Adipocyte (in vitro differentiated cells): ENCODE measurements around the gene GON4L.
"Not testable (repeated sequence)": the region's sequence is repeated elsewhere in the genome, so short reads cannot be mapped to it uniquely, and the experiment has no call there.

Experiments
- DNase-seq: peaks from one replicate; pipeline ENCODE4 v3.0.0-alpha.2; 2015; ENCODE audit warnings: low read depth
- H3K27me3 ChIP-seq: replicated peaks from 2 replicates; pipeline ENCODE4 v1.7.0; 2013; ENCODE audit warnings: mild to moderate bottlenecking, low read length, moderate library complexity; ENCODE audit not compliant: control insufficient read depth, insufficient read depth
- H3K36me3 ChIP-seq: 2 replicates; pipeline ENCODE4 v1.7.0; 2013; ENCODE audit warnings: low read length, mild to moderate bottlenecking, moderate library complexity; ENCODE audit not compliant: control insufficient read depth, insufficient read depth, severe bottlenecking
- H3K4me1 ChIP-seq: 2 replicates; pipeline ENCODE4 v1.7.0; 2013; ENCODE audit warnings: mild to moderate bottlenecking, low read length, moderate library complexity; ENCODE audit not compliant: control insufficient read depth, insufficient read depth
- H3K4me3 ChIP-seq: 2 replicates; pipeline ENCODE4 v1.7.0; 2013; ENCODE audit warnings: mild to moderate bottlenecking, low read length, moderate library complexity
- H3K9ac ChIP-seq: 2 replicates; pipeline ENCODE4 v1.7.0; 2013; ENCODE audit warnings: mild to moderate bottlenecking, low read length, moderate library complexity
- H3K9me3 ChIP-seq: 2 replicates; pipeline ENCODE4 v1.7.0; 2013; ENCODE audit warnings: mild to moderate bottlenecking, low read length, moderate library complexity; ENCODE audit not compliant: control insufficient read depth

GON4L gene

GRCh38 chr1:155847823-155848529 lies 9.0 kb downstream of the GON4L start:
- Histone ChIP-seq H3K27me3 (no peaks in the 10 kb centered on the region), H3K9me3 (no peaks in the 10 kb centered on the region), H3K36me3 (peaks cover 44% of the 10 kb centered on the region), H3K4me3 (no peak overlapping the region), H3K4me1 (no peaks in the 10 kb centered on the region), H3K9ac (no peak overlapping the region)
- DNase-seq = no peak

- no peak for DNase-seq
- Histone ChIP-seq H3K36me3 (peaks cover 27% of the 10 kb centered on the region), H3K9me3 (no peaks in the 10 kb centered on the region), H3K4me1 (no peaks in the 10 kb centered on the region), H3K9ac (no peak overlapping the region), H3K4me3 (no peak overlapping the region), H3K27me3 (no peaks in the 10 kb centered on the region)
Measured at GRCh38 chr1:155844860-155845421, 12.1 kb downstream of the GON4L start.

- Histone ChIP-seq H3K36me3 (peaks cover 16% of the 10 kb centered on the region), H3K27me3 (no peaks in the 10 kb centered on the region), H3K9me3 (no peaks in the 10 kb centered on the region), H3K9ac (no peak overlapping the region), H3K4me3 (no peak overlapping the region), H3K4me1 (no peaks in the 10 kb centered on the region)
- DNase-seq = no peak
Measured at GRCh38 chr1:155840386-155840785, 16.6 kb downstream of the GON4L start.

GRCh38 chr1:155835548-155835947 lies 21.5 kb downstream of the GON4L start:
- no peak overlapping the region for H3K4me3 ChIP-seq
- no peak overlapping the region for H3K9ac ChIP-seq
- H3K36me3 ChIP-seq = peaks cover 9% of the 10 kb centered on the region
- H3K27me3 ChIP-seq = no peaks in the 10 kb centered on the region
- peaks cover 4% of the 10 kb centered on the region for H3K4me1 ChIP-seq
- DNase-seq = no peak
- no peaks in the 10 kb centered on the region for H3K9me3 ChIP-seq

- DNase-seq, H3K4me1 ChIP-seq, H3K4me3 ChIP-seq, H3K27me3 ChIP-seq, H3K9ac ChIP-seq, H3K9me3 ChIP-seq, H3K36me3 ChIP-seq: not testable (repeated sequence)
Measured at GRCh38 chr1:155834927-155835399, 22.1 kb downstream of the GON4L start.

- Histone ChIP-seq H3K4me3 (no peak overlapping the region), H3K4me1 (peaks cover 4% of the 10 kb centered on the region), H3K36me3 (peaks cover 9% of the 10 kb centered on the region), H3K9ac (no peak overlapping the region), H3K9me3 (no peaks in the 10 kb centered on the region), H3K27me3 (no peaks in the 10 kb centered on the region)
- DNase-seq = peak; percentile 55
Measured at GRCh38 chr1:155834296-155834926, 22.6 kb downstream of the GON4L start.

GRCh38 chr1:155833665-155834295 lies 23.2 kb downstream of the GON4L start:
- H3K4me1 ChIP-seq = peaks cover 4% of the 10 kb centered on the region
- DNase-seq = no peak
- H3K36me3 ChIP-seq = peaks cover 9% of the 10 kb centered on the region
- no peak overlapping the region for H3K4me3 ChIP-seq
- no peaks in the 10 kb centered on the region for H3K27me3 ChIP-seq
- no peaks in the 10 kb centered on the region for H3K9me3 ChIP-seq
- no peak overlapping the region for H3K9ac ChIP-seq

GRCh38 chr1:155831279-155831976 lies 25.6 kb downstream of the GON4L start:
- Histone ChIP-seq H3K9me3 (no peaks in the 10 kb centered on the region), H3K27me3 (no peaks in the 10 kb centered on the region), H3K36me3 (peaks cover 4% of the 10 kb centered on the region), H3K4me3 (no peak overlapping the region), H3K9ac (no peak overlapping the region), H3K4me1 (peaks cover 4% of the 10 kb centered on the region)
- no peak for DNase-seq

GRCh38 chr1:155827450-155827849 lies 29.6 kb downstream of the GON4L start:
- Histone ChIP-seq H3K27me3 (no peaks in the 10 kb centered on the region), H3K9me3 (no peaks in the 10 kb centered on the region), H3K36me3 (peaks cover 28% of the 10 kb centered on the region), H3K4me3 (no peak overlapping the region), H3K9ac (no peak overlapping the region), H3K4me1 (no peaks in the 10 kb centered on the region)
- no peak for DNase-seq

- H3K9me3 ChIP-seq = no peaks in the 10 kb centered on the region
- peaks cover 64% of the 10 kb centered on the region for H3K36me3 ChIP-seq
- H3K4me3 ChIP-seq = no peak overlapping the region
- H3K9ac ChIP-seq = no peak overlapping the region
- no peaks in the 10 kb centered on the region for H3K27me3 ChIP-seq
- no peak for DNase-seq
- H3K4me1 ChIP-seq = peaks cover 3% of the 10 kb centered on the region
Measured at GRCh38 chr1:155816351-155816750, 40.7 kb downstream of the GON4L start.

GRCh38 chr1:155813672-155814071 lies 43.3 kb downstream of the GON4L start:
- H3K9ac ChIP-seq = no peak overlapping the region
- H3K27me3 ChIP-seq = no peaks in the 10 kb centered on the region
- H3K9me3 ChIP-seq = no peaks in the 10 kb centered on the region
- H3K4me3 ChIP-seq = no peak overlapping the region
- peaks cover 3% of the 10 kb centered on the region for H3K4me1 ChIP-seq
- H3K36me3 ChIP-seq = peaks cover 52% of the 10 kb centered on the region
- no peak for DNase-seq
